OCI-LY7 (cell line): Measurements from ENCODE around the gene GNB2. TPM values are rescaled to one million over a fixed set of nuclear protein-coding genes. Genes with fewer than 3 reads are reported as not detected.

Experiments
- BruUV-seq: library from RNA; stranded (reverse); fragments of 400-500 nt; replicated peaks from 2 replicates; lab custom pipeline; 2021; lab: Mats Ljungman, UMichigan
- CTCF ChIA-PET: fragments of 300-600 bp; sonication (Branson Sonifier 250); formaldehyde crosslinking; loops from one replicate; lab custom pipeline; 2022; ENCODE audit warnings: antibody characterized with exemption; ENCODE audit not compliant: unreplicated experiment; lab: Charles Lee
- POLR2A ChIA-PET: fragments of 300-600 bp; sonication (Branson Sonifier 250); formaldehyde crosslinking; loops from one replicate; lab custom pipeline; 2022; ENCODE audit warnings: antibody characterized with exemption; lab: Charles Lee
- DNase-seq: peaks from one replicate; pipeline ENCODE4 v3.0.0-alpha.2; 2015; ENCODE audit warnings: low spot score
- H2AFZ ChIP-seq: fragments of 200-600 bp; sonication (generic), shearing (Covaris generic); 2 replicates; pipeline ENCODE4 v1.6.1; 2014; ENCODE audit warnings: mild to moderate bottlenecking, antibody characterized with exemption, low read length, moderate library complexity
- H3K27ac ChIP-seq: fragments of 200-600 bp; sonication (generic); 2 replicates; pipeline ENCODE4 v1.5.1; 2014; ENCODE audit warnings: mixed run types, low read depth, mild to moderate bottlenecking, moderate library complexity, low read length, inconsistent platforms; ENCODE audit not compliant: poor library complexity, severe bottlenecking
- H3K36me3 ChIP-seq: fragments of 200-600 bp; sonication (generic); 2 replicates; pipeline ENCODE4 v1.6.1; 2014; ENCODE audit warnings: mild to moderate bottlenecking, antibody characterized with exemption, low read length, moderate library complexity, mixed read lengths; ENCODE audit not compliant: insufficient read depth
- H3K4me1 ChIP-seq: fragments of 200-600 bp; sonication (generic); 2 replicates; pipeline ENCODE4 v1.5.1; 2014; ENCODE audit warnings: mild to moderate bottlenecking, low read length; ENCODE audit not compliant: insufficient read depth, poor library complexity, severe bottlenecking
- H3K4me2 ChIP-seq: fragments of 200-600 bp; sonication (generic); 2 replicates; pipeline ENCODE4 v1.6.1; 2014; ENCODE audit warnings: mild to moderate bottlenecking, low read length
- H3K4me3 ChIP-seq: fragments of 200-600 bp; sonication (generic); 2 replicates; pipeline ENCODE4 v1.5.1; 2014; ENCODE audit warnings: mild to moderate bottlenecking, low read depth, low read length; ENCODE audit not compliant: poor library complexity, severe bottlenecking
- H3K79me2 ChIP-seq: fragments of 200-600 bp; sonication (generic); 2 replicates; pipeline ENCODE4 v1.6.1; 2016; ENCODE audit warnings: low read depth, mild to moderate bottlenecking, low read length, moderate library complexity, mixed read lengths; ENCODE audit not compliant: insufficient read depth
- H3K9me2 ChIP-seq: fragments of 200-600 bp; sonication (generic); 2 replicates; pipeline ENCODE4 v1.6.1; 2016; ENCODE audit warnings: mild to moderate bottlenecking, low read length, mixed read lengths; ENCODE audit not compliant: insufficient read depth
- H3K9me3 ChIP-seq: fragments of 200-600 bp; sonication (generic); 2 replicates; pipeline ENCODE4 v1.6.1; 2014; ENCODE audit warnings: mild to moderate bottlenecking, mixed run types, low read length, mixed read lengths
- H4K20me1 ChIP-seq: fragments of 200-600 bp; sonication (generic); 2 replicates; pipeline ENCODE4 v1.6.1; 2014; ENCODE audit warnings: mild to moderate bottlenecking, antibody characterized with exemption, low read length, moderate library complexity, mixed read lengths; ENCODE audit not compliant: insufficient read depth
- CTCF ChIP-seq: fragments of 200-600 bp; sonication (generic); conservative IDR thresholded peaks from 2 replicates; pipeline ENCODE4 v1.5.1; 2014; ENCODE audit warnings: mild to moderate bottlenecking, antibody characterized with exemption, low read length, moderate library complexity, mixed read lengths
- EZH2phosphoT487 ChIP-seq: fragments of 200-600 bp; sonication (generic); IDR thresholded peaks from 2 replicates; pipeline ENCODE4 v1.6.1; 2018; ENCODE audit warnings: low read depth, borderline replicate concordance, mild to moderate bottlenecking, mixed run types, antibody characterized with exemption, low read length, moderate library complexity, mixed read lengths
- intact Hi-C: fragments of 100-400 bp; cut with micrococcal nuclease; formaldehyde crosslinking; loops from one replicate; pipeline ENCODE4 v1.10.0; 2022; ENCODE audit not compliant: unreplicated experiment
- total RNA-seq, 2 experiments: library from RNA; depleted of rRNA in 1 of 2; stranded (reverse); fragments of >200 nt in 1 of 2; shearing (Covaris generic) in 1 of 2; gene quantifications; 2 replicates each; pipeline ENCODE4 v1.2.3, GENCODE V29; 2014 to 2022

GNB2 gene
- total RNA-seq, 2 experiments from 2014 or later, result 80.4 to 174 TPM

DNA sequence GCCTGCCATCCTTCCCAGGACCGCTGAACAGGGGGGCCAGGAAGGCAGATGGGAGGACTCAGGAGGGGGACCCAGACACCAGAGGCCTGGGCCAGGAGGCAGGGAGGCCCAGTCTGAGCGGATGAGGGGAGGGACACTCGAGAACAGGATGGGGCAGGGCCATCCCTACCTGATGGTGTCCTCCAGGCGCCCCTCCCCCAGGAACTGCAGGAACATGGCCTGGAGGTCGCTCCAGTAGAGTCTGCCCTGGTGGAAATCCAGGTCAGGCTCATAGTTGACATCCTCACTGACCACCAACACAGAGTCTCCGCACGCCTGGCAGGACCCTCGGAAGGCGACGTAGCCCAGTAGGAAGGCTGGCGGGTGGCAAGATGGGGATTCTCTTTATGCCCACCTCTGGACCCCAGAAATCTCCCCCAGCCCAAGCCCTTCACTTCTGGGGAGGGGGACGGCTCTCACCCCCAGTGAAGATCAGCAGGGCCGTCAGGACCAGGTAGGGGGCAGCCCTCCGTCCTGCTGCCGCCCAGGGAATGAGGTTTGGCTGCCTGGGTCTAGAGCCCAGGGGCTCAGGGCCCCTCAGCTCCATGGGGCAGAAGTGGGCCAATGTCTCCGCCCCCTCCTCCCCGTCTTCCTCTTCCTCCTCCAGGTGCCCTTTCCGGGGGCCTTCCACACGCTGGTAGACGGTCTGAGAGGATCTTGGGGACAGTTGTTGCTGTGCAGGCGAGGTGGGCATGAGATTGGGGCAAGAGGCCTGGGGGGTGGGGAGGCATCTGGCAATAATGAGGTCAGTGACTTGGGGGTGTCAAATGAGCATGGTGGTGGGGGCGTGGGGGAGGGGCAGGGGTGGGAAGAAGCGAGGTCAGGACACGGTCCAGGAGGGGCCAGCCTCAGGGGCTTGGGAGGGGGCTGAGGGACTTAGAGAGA, 32.8 kb upstream of the GNB2 start:
- no peak overlapping the region for H3K4me3 ChIP-seq
- no peak overlapping the region for H3K4me2 ChIP-seq
- ChIA-PET POLR2A (no interaction called here), CTCF (no interaction called here)
- no peaks in the 10 kb centered on the region for H3K9me3 ChIP-seq
- no peaks in the 10 kb centered on the region for H3K36me3 ChIP-seq
- DNase-seq, result no peak
- no peaks in the 10 kb centered on the region for H3K9me2 ChIP-seq
- H3K79me2 ChIP-seq, result no peaks in the 10 kb centered on the region
- H3K27ac ChIP-seq, result no peak overlapping the region
- no peak for TF ChIP-seq CTCF
- no peak overlapping the region for H2AFZ ChIP-seq
- intact Hi-C loops, result no loop called here
- H3K4me1 ChIP-seq, result peaks cover 13% of the 10 kb centered on the region
- H4K20me1 ChIP-seq, result no peaks in the 10 kb centered on the region
- no TSS peak for BruUV-seq

- H3K9me2 ChIP-seq, result no peaks in the 10 kb centered on the region
- H4K20me1 ChIP-seq, result no peaks in the 10 kb centered on the region
- peak within 1 kb of the TSS; percentile 61 for H3K4me2 ChIP-seq
- no peak within 1 kb of the TSS for H2AFZ ChIP-seq
- no peaks in the 10 kb centered on the region for H3K9me3 ChIP-seq
- peak within 1 kb of the TSS; percentile 25 for H3K4me3 ChIP-seq
- H3K27ac ChIP-seq, result no peak within 1 kb of the TSS
- BruUV-seq, result no TSS peak
- CTCF ChIA-PET, result interaction anchor here (1.4 kb wide), 1 partner anchor 8 kb away, joined by 8 read pairs; no protein-coding TSS in a partner anchor
- POLR2A ChIA-PET, result no interaction called here
- intact Hi-C loops, result no loop called here
- no peaks in the 10 kb centered on the region for H3K79me2 ChIP-seq
- no peak for DNase-seq
- no peak for TF ChIP-seq CTCF
- TF ChIP-seq EZH2phosphoT487, result no peak
- H3K36me3 ChIP-seq, result no peaks in the 10 kb centered on the region
- peaks cover 13% of the 10 kb centered on the region for H3K4me1 ChIP-seq
Observed at GRCh38 chr7:100641463-100641859, 32.1 kb upstream of the GNB2 start, which contains the start of gene TFR2. Gene TFR2, minus strand, starts transcription at chr7:100641552. Its CDS starts 43 bp downstream, at chr7:100641509.
